NOMO-1 treated with DMSO at 0.1 percent for 48 hours (cell line): ENCODE results near the gene FAF1.
A peak's percentile ranks its signal among the peaks of the same experiment; 100 is the strongest.
"Not testable (repeated sequence)": the region's sequence is repeated elsewhere in the genome, so short reads cannot be mapped to it uniquely, and the experiment has no call there.

Experiments used
- DNase-seq: peaks from one replicate; lab custom pipeline; 2025; ENCODE audit not compliant: unreplicated experiment; lab: John Stamatoyannopoulos, UW

Gene FAF1

GRCh38 chr1:50959913-50960844 lies at the start of gene FAF1:
TSS of gene FAF1 (minus strand) at chr1:50960267. CDS start at chr1:50959811, 456 bp downstream.
- peak; percentile 98 for DNase-seq

GRCh38 chr1:51009381-51009780 lies 49.3 kb upstream of the FAF1 start:
- DNase-seq = no peak

- DNase-seq = not testable (repeated sequence)
These were observed 45.5 kb upstream of the FAF1 start for GRCh38 chr1:51005549-51005948.

- DNase-seq = no peak
These were observed 42.4 kb upstream of the FAF1 start for GRCh38 chr1:51002516-51002915.

- DNase-seq = no peak
These were observed 40.6 kb upstream of the FAF1 start for GRCh38 chr1:51000651-51001050.

- no peak for DNase-seq
These were observed 40.1 kb upstream of the FAF1 start for GRCh38 chr1:51000160-51000559.

GRCh38 chr1:50999375-50999774 lies 39.3 kb upstream of the FAF1 start:
- not testable (repeated sequence) for DNase-seq

GRCh38 chr1:50996083-50996482 lies 36.0 kb upstream of the FAF1 start:
- no peak for DNase-seq

- no peak for DNase-seq
These were observed 35.6 kb upstream of the FAF1 start for GRCh38 chr1:50995651-50996050.

- DNase-seq = no peak
These were observed 34.9 kb upstream of the FAF1 start for GRCh38 chr1:50994997-50995396.

GRCh38 chr1:50993645-50994044 lies 33.6 kb upstream of the FAF1 start:
- no peak for DNase-seq

- DNase-seq = no peak
These were observed 32.7 kb upstream of the FAF1 start for GRCh38 chr1:50992532-50993318.

- no peak for DNase-seq
These were observed 29.6 kb upstream of the FAF1 start for GRCh38 chr1:50989694-50990093.

GRCh38 chr1:50986653-50987052 lies 26.6 kb upstream of the FAF1 start:
- DNase-seq = no peak

GRCh38 chr1:50985094-50985493 lies 25.0 kb upstream of the FAF1 start:
- no peak for DNase-seq

GRCh38 chr1:50983219-50983802 lies 23.2 kb upstream of the FAF1 start:
- no peak for DNase-seq

- DNase-seq = no peak
These were observed 22.5 kb upstream of the FAF1 start for GRCh38 chr1:50982611-50983010.

- DNase-seq = no peak
These were observed 21.7 kb upstream of the FAF1 start for GRCh38 chr1:50981741-50982140.

- DNase-seq = no peak
These were observed 20.4 kb upstream of the FAF1 start for GRCh38 chr1:50980505-50980904.

GRCh38 chr1:50979937-50980336 lies 19.9 kb upstream of the FAF1 start:
- DNase-seq = no peak
